ENCODE measurements around the gene TBC1D14.

The TBC1D14 gene

GRCh38 chr4:7025040-7025602 lies 115.5 kb downstream of the TBC1D14 start:
- Histone ChIP-seq H3K4me1 (ENCODE audit: control insufficient read depth, insufficient read depth, low read length, poor library complexity, severe bottlenecking) (peaks cover 31% of the 10 kb centered on the region), H3K9me3 (ENCODE audit: control insufficient read depth, low read length) (no peaks in the 10 kb centered on the region), H3K36me3 (ENCODE audit: control insufficient read depth, insufficient read depth, low read length) (peaks cover 77% of the 10 kb centered on the region), H3K27ac (ENCODE audit: low read depth, low read length, severe bottlenecking) (no peak overlapping the region), H3K4me3 (ENCODE audit: extremely low read depth, insufficient read depth, low read length, poor library complexity, severe bottlenecking) (no peak overlapping the region)
- WGBS, 2 experiments (ENCODE audit: insufficient coverage in 2 of 2) = 91 to 95% methylated on average over 22 of the region's 28 CpGs

GRCh38 chr4:7026107-7026506 lies 116.5 kb downstream of the TBC1D14 start:
- H3K4me3 ChIP-seq (ENCODE audit: extremely low read depth, insufficient read depth, low read length, poor library complexity, severe bottlenecking) = no peak overlapping the region
- H3K4me1 ChIP-seq (ENCODE audit: control insufficient read depth, insufficient read depth, low read length, poor library complexity, severe bottlenecking) = peaks cover 23% of the 10 kb centered on the region
- 95 to 96% methylated on average over 3 to 6 of the region's 9 CpGs for WGBS, 2 experiments (ENCODE audit: insufficient coverage in 2 of 2)
- no peaks in the 10 kb centered on the region for H3K9me3 ChIP-seq (ENCODE audit: control insufficient read depth, low read length)
- H3K36me3 ChIP-seq (ENCODE audit: control insufficient read depth, insufficient read depth, low read length) = peaks cover 84% of the 10 kb centered on the region
- no peak overlapping the region for H3K27ac ChIP-seq (ENCODE audit: low read depth, low read length, severe bottlenecking)

- Histone ChIP-seq H3K27ac (ENCODE audit: low read depth, low read length, severe bottlenecking) (no peak overlapping the region), H3K36me3 (ENCODE audit: control insufficient read depth, insufficient read depth, low read length) (peaks cover 87% of the 10 kb centered on the region), H3K9me3 (ENCODE audit: control insufficient read depth, low read length) (no peaks in the 10 kb centered on the region), H3K4me3 (ENCODE audit: extremely low read depth, insufficient read depth, low read length, poor library complexity, severe bottlenecking) (no peak overlapping the region), H3K4me1 (ENCODE audit: control insufficient read depth, insufficient read depth, low read length, poor library complexity, severe bottlenecking) (peaks cover 23% of the 10 kb centered on the region)
- 83 to 97% methylated on average over 4 to 7 of the region's 7 CpGs for WGBS, 2 experiments (ENCODE audit: insufficient coverage in 2 of 2)
These were observed 117.7 kb downstream of the TBC1D14 start for GRCh38 chr4:7027284-7027683.

GRCh38 chr4:7027913-7028312 lies 118.3 kb downstream of the TBC1D14 start:
- peaks cover 21% of the 10 kb centered on the region for H3K4me1 ChIP-seq (ENCODE audit: control insufficient read depth, insufficient read depth, low read length, poor library complexity, severe bottlenecking)
- no peak overlapping the region for H3K27ac ChIP-seq (ENCODE audit: low read depth, low read length, severe bottlenecking)
- 80 to 85% methylated on average over 2 to 5 of the region's 5 CpGs for WGBS, 2 experiments (ENCODE audit: insufficient coverage in 2 of 2)
- H3K9me3 ChIP-seq (ENCODE audit: control insufficient read depth, low read length) = no peaks in the 10 kb centered on the region
- H3K36me3 ChIP-seq (ENCODE audit: control insufficient read depth, insufficient read depth, low read length) = peaks cover 87% of the 10 kb centered on the region
- no peak overlapping the region for H3K4me3 ChIP-seq (ENCODE audit: extremely low read depth, insufficient read depth, low read length, poor library complexity, severe bottlenecking)

GRCh38 chr4:7029212-7029611 lies 119.6 kb downstream of the TBC1D14 start:
- H3K27ac ChIP-seq (ENCODE audit: low read depth, low read length, severe bottlenecking) = no peak overlapping the region
- 95 to 96% methylated on average over 12 of the region's 12 CpGs for WGBS, 2 experiments (ENCODE audit: insufficient coverage in 2 of 2)
- H3K4me3 ChIP-seq (ENCODE audit: extremely low read depth, insufficient read depth, low read length, poor library complexity, severe bottlenecking) = no peak overlapping the region
- peaks cover 80% of the 10 kb centered on the region for H3K36me3 ChIP-seq (ENCODE audit: control insufficient read depth, insufficient read depth, low read length)
- H3K9me3 ChIP-seq (ENCODE audit: control insufficient read depth, low read length) = no peaks in the 10 kb centered on the region
- H3K4me1 ChIP-seq (ENCODE audit: control insufficient read depth, insufficient read depth, low read length, poor library complexity, severe bottlenecking) = peaks cover 24% of the 10 kb centered on the region

GRCh38 chr4:7029921-7030320 lies 120.3 kb downstream of the TBC1D14 start:
- WGBS, 2 experiments (ENCODE audit: insufficient coverage in 2 of 2) = 85 to 98% methylated on average over 6 to 9 of the region's 10 CpGs
- Histone ChIP-seq H3K36me3 (ENCODE audit: control insufficient read depth, insufficient read depth, low read length) (peaks cover 73% of the 10 kb centered on the region), H3K9me3 (ENCODE audit: control insufficient read depth, low read length) (no peaks in the 10 kb centered on the region)

GRCh38 chr4:7030856-7031255 lies 121.2 kb downstream of the TBC1D14 start:
- H3K9me3 ChIP-seq (ENCODE audit: control insufficient read depth, low read length) = no peaks in the 10 kb centered on the region
- H3K4me3 ChIP-seq (ENCODE audit: extremely low read depth, insufficient read depth, low read length, poor library complexity, severe bottlenecking) = no peak overlapping the region
- 96 to 97% methylated on average over 9 to 10 of the region's 10 CpGs for WGBS, 2 experiments (ENCODE audit: insufficient coverage in 2 of 2)
- H3K4me1 ChIP-seq (ENCODE audit: control insufficient read depth, insufficient read depth, low read length, poor library complexity, severe bottlenecking) = peaks cover 33% of the 10 kb centered on the region
- peaks cover 64% of the 10 kb centered on the region for H3K36me3 ChIP-seq (ENCODE audit: control insufficient read depth, insufficient read depth, low read length)
- H3K27ac ChIP-seq (ENCODE audit: low read depth, low read length, severe bottlenecking) = no peak overlapping the region

More at GRCh38 chr4:7029921-7030320, 120.3 kb downstream of the TBC1D14 start:
- peaks cover 31% of the 10 kb centered on the region for H3K4me1 ChIP-seq (ENCODE audit: control insufficient read depth, insufficient read depth, low read length, poor library complexity, severe bottlenecking)
- H3K27ac ChIP-seq (ENCODE audit: low read depth, low read length, severe bottlenecking) = no peak overlapping the region
- no peak overlapping the region for H3K4me3 ChIP-seq (ENCODE audit: extremely low read depth, insufficient read depth, low read length, poor library complexity, severe bottlenecking)

- Histone ChIP-seq H3K4me3 (ENCODE audit: extremely low read depth, insufficient read depth, low read length, poor library complexity, severe bottlenecking) (no peak overlapping the region), H3K36me3 (ENCODE audit: control insufficient read depth, insufficient read depth, low read length) (peaks cover 54% of the 10 kb centered on the region), H3K27ac (ENCODE audit: low read depth, low read length, severe bottlenecking) (peak overlapping the region; percentile 66), H3K4me1 (ENCODE audit: control insufficient read depth, insufficient read depth, low read length, poor library complexity, severe bottlenecking) (peaks cover 40% of the 10 kb centered on the region), H3K9me3 (ENCODE audit: control insufficient read depth, low read length) (no peaks in the 10 kb centered on the region)
- WGBS, 2 experiments (ENCODE audit: insufficient coverage in 2 of 2) = 90 to 91% methylated on average over 24 to 26 of the region's 35 CpGs
These were observed 122.2 kb downstream of the TBC1D14 start for GRCh38 chr4:7031558-7032449.

- Histone ChIP-seq H3K4me3 (ENCODE audit: extremely low read depth, insufficient read depth, low read length, poor library complexity, severe bottlenecking) (no peak overlapping the region), H3K27ac (ENCODE audit: low read depth, low read length, severe bottlenecking) (peak overlapping the region; percentile 66), H3K4me1 (ENCODE audit: control insufficient read depth, insufficient read depth, low read length, poor library complexity, severe bottlenecking) (peaks cover 40% of the 10 kb centered on the region), H3K36me3 (ENCODE audit: control insufficient read depth, insufficient read depth, low read length) (peaks cover 46% of the 10 kb centered on the region), H3K9me3 (ENCODE audit: control insufficient read depth, low read length) (no peaks in the 10 kb centered on the region)
- 93% methylated on average over 6 to 8 of the region's 8 CpGs for WGBS, 2 experiments (ENCODE audit: insufficient coverage in 2 of 2)
These were observed 123.0 kb downstream of the TBC1D14 start for GRCh38 chr4:7032596-7032995.

GRCh38 chr4:7034262-7035081 lies 124.8 kb downstream of the TBC1D14 start:
- Histone ChIP-seq H3K4me3 (ENCODE audit: extremely low read depth, insufficient read depth, low read length, poor library complexity, severe bottlenecking) (no peak overlapping the region), H3K4me1 (ENCODE audit: control insufficient read depth, insufficient read depth, low read length, poor library complexity, severe bottlenecking) (peaks cover 44% of the 10 kb centered on the region), H3K27ac (ENCODE audit: low read depth, low read length, severe bottlenecking) (peak overlapping the region; percentile 85), H3K9me3 (ENCODE audit: control insufficient read depth, low read length) (no peaks in the 10 kb centered on the region), H3K36me3 (ENCODE audit: control insufficient read depth, insufficient read depth, low read length) (peaks cover 31% of the 10 kb centered on the region)
- 90 to 91% methylated on average over 19 of the region's 20 CpGs for WGBS, 2 experiments (ENCODE audit: insufficient coverage in 2 of 2)
